ENCODE results near the gene AUTS2. TPM values are rescaled to one million over a fixed set of nuclear protein-coding genes. Genes with fewer than 3 reads are reported as not detected.

AUTS2 gene
- total RNA-seq, 1 donor from 2014 or later, result 80.6 TPM

- H3K27me3 Mint-ChIP-seq (ENCODE audit: unreplicated experiment), result no peaks in the 10 kb centered on the region
- no peak overlapping the region for H3K27ac Mint-ChIP-seq (ENCODE audit: unreplicated experiment)
- TF ChIP-seq CTCF (IDR thresholded peaks at IDR 0.05), result no peak
- H3K4me1 Mint-ChIP-seq (ENCODE audit: unreplicated experiment), result peaks cover 44% of the 10 kb centered on the region
- DNase-seq (ENCODE audit: extremely low spot score, unreplicated experiment), result no peak
- no peaks in the 10 kb centered on the region for H3K36me3 Mint-ChIP-seq (ENCODE audit: unreplicated experiment)
- H3K9me3 Mint-ChIP-seq (ENCODE audit: unreplicated experiment), result no peaks in the 10 kb centered on the region
- no peak overlapping the region for H3K4me3 Mint-ChIP-seq (ENCODE audit: unreplicated experiment)
Observed at GRCh38 chr7:70586822-70587221, 988.5 kb downstream of the AUTS2 start.

- H3K27me3 Mint-ChIP-seq (ENCODE audit: unreplicated experiment), result no peaks in the 10 kb centered on the region
- H3K4me1 Mint-ChIP-seq (ENCODE audit: unreplicated experiment), result peaks cover 35% of the 10 kb centered on the region
- no peak overlapping the region for H3K4me3 Mint-ChIP-seq (ENCODE audit: unreplicated experiment)
- H3K27ac Mint-ChIP-seq (ENCODE audit: unreplicated experiment), result no peak overlapping the region
- no peaks in the 10 kb centered on the region for H3K36me3 Mint-ChIP-seq (ENCODE audit: unreplicated experiment)
- TF ChIP-seq CTCF (IDR thresholded peaks at IDR 0.05), result no peak
- no peaks in the 10 kb centered on the region for H3K9me3 Mint-ChIP-seq (ENCODE audit: unreplicated experiment)
- DNase-seq (ENCODE audit: extremely low spot score, unreplicated experiment), result no peak
Observed at GRCh38 chr7:70587739-70588138, 989.5 kb downstream of the AUTS2 start.

GRCh38 chr7:70588191-70588921 lies 990.1 kb downstream of the AUTS2 start:
- Mint-ChIP-seq H3K36me3 (ENCODE audit: unreplicated experiment) (no peaks in the 10 kb centered on the region), H3K9me3 (ENCODE audit: unreplicated experiment) (no peaks in the 10 kb centered on the region), H3K4me1 (ENCODE audit: unreplicated experiment) (peaks cover 29% of the 10 kb centered on the region), H3K27ac (ENCODE audit: unreplicated experiment) (no peak overlapping the region), H3K4me3 (ENCODE audit: unreplicated experiment) (no peak overlapping the region), H3K27me3 (ENCODE audit: unreplicated experiment) (no peaks in the 10 kb centered on the region)
- no peak for TF ChIP-seq CTCF (IDR thresholded peaks at IDR 0.05)
- no peak for DNase-seq (ENCODE audit: extremely low spot score, unreplicated experiment)

GRCh38 chr7:70589010-70589409 lies 990.7 kb downstream of the AUTS2 start:
- no peak for DNase-seq (ENCODE audit: extremely low spot score, unreplicated experiment)
- no peak overlapping the region for H3K4me3 Mint-ChIP-seq (ENCODE audit: unreplicated experiment)
- no peak for TF ChIP-seq CTCF (IDR thresholded peaks at IDR 0.05)
- H3K36me3 Mint-ChIP-seq (ENCODE audit: unreplicated experiment), result no peaks in the 10 kb centered on the region
- no peaks in the 10 kb centered on the region for H3K9me3 Mint-ChIP-seq (ENCODE audit: unreplicated experiment)
- H3K27ac Mint-ChIP-seq (ENCODE audit: unreplicated experiment), result no peak overlapping the region
- H3K27me3 Mint-ChIP-seq (ENCODE audit: unreplicated experiment), result no peaks in the 10 kb centered on the region
- H3K4me1 Mint-ChIP-seq (ENCODE audit: unreplicated experiment), result peaks cover 23% of the 10 kb centered on the region

- no peak for DNase-seq (ENCODE audit: extremely low spot score, unreplicated experiment)
- H3K36me3 Mint-ChIP-seq (ENCODE audit: unreplicated experiment), result no peaks in the 10 kb centered on the region
- no peak for TF ChIP-seq CTCF (IDR thresholded peaks at IDR 0.05)
- no peaks in the 10 kb centered on the region for H3K27me3 Mint-ChIP-seq (ENCODE audit: unreplicated experiment)
- no peak overlapping the region for H3K4me3 Mint-ChIP-seq (ENCODE audit: unreplicated experiment)
- no peaks in the 10 kb centered on the region for H3K9me3 Mint-ChIP-seq (ENCODE audit: unreplicated experiment)
- no peak overlapping the region for H3K27ac Mint-ChIP-seq (ENCODE audit: unreplicated experiment)
- H3K4me1 Mint-ChIP-seq (ENCODE audit: unreplicated experiment), result peaks cover 19% of the 10 kb centered on the region
Observed at GRCh38 chr7:70589590-70589989, 991.3 kb downstream of the AUTS2 start.
